Esophagus squamous epithelium (tissue), 4 donors: ENCODE measurements around the gene KANSL1.

ENCODE experiments used
- CTCF ChIP-seq, 6 experiments: fragments of 450-650 bp in 4 of 6; fragments of 200-600 bp in 2 of 6; sonication (generic) in 2 of 6; IDR thresholded peaks; one replicate each; pipeline ENCODE4 v1.5.1; 2016 to 2019; ENCODE audit warnings: antibody characterized with exemption in 6 of 6, mild to moderate bottlenecking in 4 of 6, moderate library complexity in 4 of 6
- POLR2A ChIP-seq, 4 donors: fragments of 450-650 bp; IDR thresholded peaks; one replicate each; pipeline ENCODE4 v1.6.1; 2017; ENCODE audit warnings: antibody characterized with exemption in 4 of 4, mild to moderate bottlenecking in 4 of 4, moderate library complexity in 3 of 4

GRCh38 chr17:46193151-46193625 lies at the start of gene KANSL1:
- TF ChIP-seq POLR2A (IDR thresholded peaks at IDR 0.05), result peak in 1 of 4 donors; percentile 22
- peak in 5 of 6 experiments; percentile 30 to 70 (median 63) for TF ChIP-seq CTCF (IDR thresholded peaks at IDR 0.05)
